Measurements from ENCODE around the gene IFITM10.

The IFITM10 gene

GRCh38 chr11:1778141-1778911 is 27.9 kb upstream of the IFITM10 start:
- DNase-seq = peak; percentile 32 to 79 (median 66)

- DNase-seq = peak; percentile 32 to 75 (median 67)
Observed at GRCh38 chr11:1777737-1778136, 27.3 kb upstream of the IFITM10 start.

- no peak for DNase-seq
Observed at GRCh38 chr11:1776944-1777715, 26.7 kb upstream of the IFITM10 start.

GRCh38 chr11:1776331-1776851 is 26.0 kb upstream of the IFITM10 start:
- DNase-seq = no peak

GRCh38 chr11:1774886-1775285 is 24.5 kb upstream of the IFITM10 start:
- DNase-seq = no peak

- no peak for DNase-seq
Observed at GRCh38 chr11:1773994-1774550, 23.7 kb upstream of the IFITM10 start.

- DNase-seq = peak in 1 of 4 experiments; percentile 2
Observed at GRCh38 chr11:1773131-1773993, 23.0 kb upstream of the IFITM10 start.

GRCh38 chr11:1772270-1773130 is 22.1 kb upstream of the IFITM10 start:
- DNase-seq = peak; percentile 86 to 94 (median 92)

GRCh38 chr11:1771700-1772099 is 21.3 kb upstream of the IFITM10 start:
- peak; percentile 85 to 94 (median 92) for DNase-seq

GRCh38 chr11:1771273-1771672 is 20.9 kb upstream of the IFITM10 start:
- DNase-seq = peak; percentile 38 to 66 (median 52)

GRCh38 chr11:1770528-1770927 is 20.1 kb upstream of the IFITM10 start:
- DNase-seq = peak in 2 of 4 experiments; percentile 42 to 46

- DNase-seq = peak in 1 of 4 experiments; percentile 1
Observed at GRCh38 chr11:1770061-1770460, 19.7 kb upstream of the IFITM10 start.

GRCh38 chr11:1769304-1769936 is 19.0 kb upstream of the IFITM10 start:
- DNase-seq = peak in 2 of 4 experiments; percentile 53 to 55

- DNase-seq = no peak
Observed at GRCh38 chr11:1768141-1768469, 17.7 kb upstream of the IFITM10 start.

- peak in 1 of 4 experiments; percentile 1 for DNase-seq
Observed at GRCh38 chr11:1767399-1768140, 17.2 kb upstream of the IFITM10 start.

- DNase-seq = peak in 1 of 4 experiments; percentile 1
Observed at GRCh38 chr11:1766719-1767398, 16.5 kb upstream of the IFITM10 start.

GRCh38 chr11:1765871-1766718 is 15.7 kb upstream of the IFITM10 start:
- DNase-seq = peak in 1 of 4 experiments; percentile 29
